Esophagus mucosa (tissue), 1 donor: ENCODE data around the gene OR2B2. TPM values are rescaled to one million over a fixed set of nuclear protein-coding genes. Genes with fewer than 3 reads are reported as not detected.

ENCODE experiments used
- ATAC-seq: fragments of 200-7000 bp; cut with Tn5 transposase; one replicate; pipeline ENCODE4 v1.9.1; 2020
- total RNA-seq: library from RNA; stranded (reverse); gene quantifications from one replicate; pipeline ENCODE4 v1.2.4, GENCODE V29; 2023
- donor health status: DM: yes; HTN: yes; CAD: no.

Gene OR2B2
- total RNA-seq, 1 donor from 2014 or later: not detected

DNA sequence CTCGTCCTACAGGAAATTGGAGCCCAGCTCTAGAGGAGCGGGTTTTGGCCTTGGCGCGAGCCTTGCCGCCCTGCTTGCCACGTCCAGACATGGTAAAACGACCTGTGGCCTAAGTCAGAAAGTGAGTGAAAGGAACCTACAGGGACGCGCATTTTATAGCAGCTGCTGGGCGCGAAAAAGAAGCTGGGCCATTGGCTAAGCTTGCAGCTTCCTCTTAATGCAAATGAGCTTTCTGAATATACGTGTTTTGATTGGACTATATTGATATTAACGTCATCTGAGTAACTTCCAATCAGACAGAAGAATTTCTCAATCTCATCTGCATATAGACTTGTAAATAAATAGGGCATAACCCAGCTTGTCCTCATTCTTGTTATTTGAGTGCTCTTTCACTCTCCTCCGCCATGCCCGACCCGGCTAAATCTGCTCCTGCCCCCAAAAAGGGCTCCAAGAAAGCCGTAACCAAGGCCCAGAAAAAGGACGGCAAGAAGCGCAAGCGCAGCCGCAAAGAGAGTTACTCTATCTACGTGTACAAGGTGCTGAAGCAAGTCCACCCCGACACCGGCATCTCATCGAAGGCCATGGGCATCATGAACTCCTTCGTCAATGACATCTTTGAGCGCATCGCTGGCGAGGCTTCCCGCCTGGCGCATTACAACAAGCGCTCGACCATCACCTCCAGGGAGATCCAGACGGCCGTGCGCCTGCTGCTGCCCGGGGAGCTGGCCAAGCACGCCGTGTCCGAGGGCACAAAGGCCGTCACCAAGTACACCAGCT, 18.9 kb downstream of the OR2B2 start:
- ATAC-seq: peak; percentile 82

- ATAC-seq: no peak
These were observed 19.5 kb downstream of the OR2B2 start for GRCh38 chr6:27892649-27893058.

DNA sequence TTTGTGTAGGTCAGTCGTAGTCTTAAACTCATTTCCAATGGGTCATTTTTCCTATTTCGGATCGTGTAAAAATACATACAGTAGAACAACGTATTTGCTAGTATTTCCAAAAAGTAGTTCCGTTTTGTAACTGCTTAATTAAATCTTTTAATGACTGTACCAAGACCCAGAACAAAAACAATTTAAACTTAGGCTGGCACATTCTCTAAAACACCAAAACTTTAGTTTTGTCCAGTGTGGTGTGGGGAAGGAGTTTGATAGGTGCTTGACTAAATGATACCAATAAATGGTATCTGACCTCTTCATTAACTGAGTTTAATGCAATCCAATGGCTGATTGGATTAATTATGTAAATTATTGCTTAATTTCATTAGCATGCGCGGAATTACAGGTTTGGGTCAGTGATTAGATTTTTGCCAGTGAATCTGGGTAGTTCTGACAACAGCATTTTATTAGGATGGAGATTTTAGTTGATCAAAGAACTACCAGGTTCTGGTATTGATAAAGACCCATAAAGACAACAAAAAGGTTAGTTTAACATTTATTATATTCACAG, 20.8 kb downstream of the OR2B2 start:
- no peak for ATAC-seq

GRCh38 chr6:27890445-27891319, 21.5 kb downstream of the OR2B2 start:
- peak; percentile 68 for ATAC-seq

GRCh38 chr6:27889628-27890444, 22.4 kb downstream of the OR2B2 start:
- ATAC-seq: no peak

- ATAC-seq: no peak
These were observed 22.9 kb downstream of the OR2B2 start for GRCh38 chr6:27889275-27889627.

- ATAC-seq: no peak
These were observed 23.6 kb downstream of the OR2B2 start for GRCh38 chr6:27888566-27888965.

GRCh38 chr6:27886073-27886472, 26.1 kb downstream of the OR2B2 start:
- ATAC-seq: no peak

GRCh38 chr6:27883136-27883535, 29.1 kb downstream of the OR2B2 start:
- no peak for ATAC-seq

DNA sequence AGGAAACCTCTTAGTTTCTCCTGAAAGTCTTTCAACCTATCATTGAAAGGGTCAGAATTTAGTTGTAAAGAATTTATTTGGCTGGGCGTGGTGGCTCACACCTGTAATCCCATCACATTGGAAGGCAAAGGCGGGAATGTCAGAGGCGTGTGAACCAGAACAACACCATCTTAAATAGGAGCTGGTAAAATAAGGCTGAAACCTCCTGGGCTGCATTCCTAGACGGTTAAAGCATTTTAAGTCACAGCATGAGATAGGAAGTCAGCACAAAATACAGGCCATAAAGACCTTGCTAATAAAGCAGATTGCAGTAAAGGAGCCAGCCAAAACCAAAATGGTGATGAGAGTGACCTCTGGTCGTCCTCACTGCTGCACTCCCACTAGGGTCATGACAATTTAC, 29.6 kb downstream of the OR2B2 start:
- ATAC-seq: no peak

- ATAC-seq: no peak
These were observed 32.4 kb downstream of the OR2B2 start for GRCh38 chr6:27879837-27880236.

- no peak for ATAC-seq
These were observed 38.2 kb downstream of the OR2B2 start for GRCh38 chr6:27874016-27874415.

- ATAC-seq: peak; percentile 76
These were observed 38.9 kb downstream of the OR2B2 start for GRCh38 chr6:27873021-27873940.

DNA sequence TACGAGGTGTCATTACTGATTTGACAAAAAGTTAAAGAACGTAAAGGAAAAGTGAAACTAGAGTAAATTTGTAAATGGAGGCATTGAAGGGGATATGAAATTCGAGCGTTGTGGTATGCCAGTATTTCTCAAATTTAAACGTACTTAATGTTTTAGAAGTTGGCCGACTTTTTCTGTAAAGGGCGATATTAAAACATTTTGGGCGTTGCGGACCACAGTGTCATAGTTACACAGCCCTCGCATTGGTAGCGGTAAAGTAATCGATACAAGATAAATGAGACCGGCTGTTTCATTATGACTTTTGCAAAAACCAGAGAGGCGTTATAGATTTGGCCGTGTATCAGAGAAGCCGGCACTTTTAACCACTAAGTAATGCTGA, 39.6 kb downstream of the OR2B2 start:
- ATAC-seq: no peak

GRCh38 chr6:27871924-27872638, 40.1 kb downstream of the OR2B2 start:
- ATAC-seq: peak; percentile 90

GRCh38 chr6:27870291-27870870, 41.8 kb downstream of the OR2B2 start:
- ATAC-seq: no peak

DNA sequence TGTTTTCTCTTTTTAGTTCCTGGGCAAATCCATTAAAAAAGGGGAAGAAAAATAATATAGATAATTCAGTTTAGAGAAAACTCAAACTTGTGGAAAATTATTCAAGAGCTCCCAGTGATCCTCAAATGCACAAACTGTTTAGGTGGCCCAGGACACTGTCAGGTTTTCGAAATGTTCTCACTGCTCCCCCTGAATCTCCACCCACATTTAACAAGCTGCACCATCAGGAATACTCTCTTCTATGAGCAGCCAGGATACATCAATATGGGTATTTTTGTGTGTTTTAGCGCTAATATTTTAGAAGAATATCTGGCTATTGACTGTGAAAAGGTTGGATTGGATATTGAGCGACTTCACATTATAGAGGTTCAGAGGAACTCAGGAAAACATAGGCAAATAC, 43.9 kb downstream of the OR2B2 start:
- ATAC-seq: no peak

- no peak for ATAC-seq
These were observed 44.3 kb downstream of the OR2B2 start for GRCh38 chr6:27867945-27868300.

GRCh38 chr6:27867051-27867944, 44.9 kb downstream of the OR2B2 start:
- ATAC-seq: peak; percentile 45
